NCI-H146 (cell line): ENCODE measurements around the gene PKD1L1.
A peak's percentile ranks its signal among the peaks of the same experiment; 100 is the strongest.

Experiments
- DNase-seq: peaks from one replicate; lab custom pipeline; 2025; lab: John Stamatoyannopoulos, UW

Gene PKD1L1

GRCh38 chr7:47902013-47902412, 46.3 kb downstream of the PKD1L1 start:
- no peak for DNase-seq

- DNase-seq, result no peak
These were observed 46.7 kb downstream of the PKD1L1 start for GRCh38 chr7:47901542-47901941.

- DNase-seq, result no peak
These were observed 50.4 kb downstream of the PKD1L1 start for GRCh38 chr7:47897831-47898230.

- DNase-seq, result no peak
These were observed 51.4 kb downstream of the PKD1L1 start for GRCh38 chr7:47896809-47897423.

GRCh38 chr7:47895026-47895425, 53.2 kb downstream of the PKD1L1 start:
- no peak for DNase-seq

GRCh38 chr7:47893721-47894365, 54.4 kb downstream of the PKD1L1 start:
- no peak for DNase-seq

GRCh38 chr7:47893238-47893637, 55.0 kb downstream of the PKD1L1 start:
- no peak for DNase-seq

GRCh38 chr7:47890606-47891005, 57.7 kb downstream of the PKD1L1 start:
- DNase-seq, result no peak

- DNase-seq, result no peak
These were observed 58.1 kb downstream of the PKD1L1 start for GRCh38 chr7:47890125-47890524.

- no peak for DNase-seq
These were observed 58.5 kb downstream of the PKD1L1 start for GRCh38 chr7:47889723-47890122.

GRCh38 chr7:47888371-47889265, 59.6 kb downstream of the PKD1L1 start:
- no peak for DNase-seq

- no peak for DNase-seq
These were observed 61.1 kb downstream of the PKD1L1 start for GRCh38 chr7:47887016-47887640.

GRCh38 chr7:47885987-47886811, 62.1 kb downstream of the PKD1L1 start:
- DNase-seq, result no peak

GRCh38 chr7:47885309-47885986, 62.8 kb downstream of the PKD1L1 start:
- DNase-seq, result no peak

- DNase-seq, result no peak
These were observed 63.6 kb downstream of the PKD1L1 start for GRCh38 chr7:47884675-47885074.

- DNase-seq, result no peak
These were observed 65.6 kb downstream of the PKD1L1 start for GRCh38 chr7:47882635-47883034.

GRCh38 chr7:47881256-47881655, 67.0 kb downstream of the PKD1L1 start:
- no peak for DNase-seq

GRCh38 chr7:47878662-47879061, 69.6 kb downstream of the PKD1L1 start:
- peak; percentile 30 for DNase-seq

- DNase-seq, result no peak
These were observed 70.9 kb downstream of the PKD1L1 start for GRCh38 chr7:47877336-47877735.

GRCh38 chr7:47875998-47876744, 72.1 kb downstream of the PKD1L1 start:
- no peak for DNase-seq
